DMS53 treated with DMSO at 0.1 percent for 48 hours (cell line): ENCODE measurements around the gene TRIM60.
"Not testable (repeated sequence)": the region's sequence is repeated elsewhere in the genome, so short reads cannot be mapped to it uniquely, and the experiment has no call there.

Source experiments
- DNase-seq: peaks from one replicate; lab custom pipeline; 2025; ENCODE audit not compliant: unreplicated experiment; lab: John Stamatoyannopoulos, UW

The TRIM60 gene

GRCh38 chr4:165052627-165053026 lies 20.8 kb downstream of the TRIM60 start:
- DNase-seq, result no peak

DNA sequence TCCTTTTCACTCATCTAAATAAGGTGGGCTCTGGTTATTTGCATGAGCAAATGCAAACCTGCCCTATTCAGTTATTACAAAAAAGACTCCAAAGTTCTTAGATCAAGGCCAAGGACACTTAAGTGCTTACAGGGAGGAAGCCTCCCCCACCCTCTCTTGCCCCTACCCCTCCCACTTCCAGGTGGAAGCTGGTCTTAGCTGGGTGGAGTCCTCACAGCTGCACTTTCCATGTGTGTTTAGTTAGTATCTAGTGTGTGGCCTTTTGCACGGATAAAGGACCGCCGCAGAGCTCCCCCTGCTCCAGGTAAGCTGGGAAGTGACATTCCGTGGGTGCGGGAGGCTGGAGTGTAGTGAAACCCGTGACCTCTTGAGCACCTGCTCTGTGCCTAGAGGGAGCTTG lies 21.8 kb downstream of the TRIM60 start, which contains the start of gene TRIM75:
TSS of gene TRIM75 (plus strand) at position 222 of the 400 bp plus-strand sequence. CDS start 5,282 bp downstream, outside the sequence.
- DNase-seq, result no peak

DNA sequence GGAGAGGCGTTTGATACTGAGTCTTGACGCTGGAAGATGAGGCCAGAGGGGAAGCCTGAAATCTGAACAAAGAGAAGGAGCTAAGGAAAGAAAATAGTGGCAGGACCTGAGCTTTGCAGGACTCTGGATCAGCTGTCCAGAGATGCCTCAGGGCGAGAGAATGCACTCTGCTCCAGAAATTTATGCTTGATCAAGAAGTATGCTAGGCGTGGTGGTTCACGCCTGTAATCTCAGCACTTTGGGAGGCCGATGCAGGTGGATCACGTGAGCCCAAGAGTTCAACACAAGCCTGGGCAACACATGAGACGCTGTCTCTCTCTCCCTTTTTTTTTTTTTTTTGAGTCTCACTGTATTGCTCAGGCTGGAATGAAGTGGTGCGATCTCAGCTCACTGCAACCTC lies 23.8 kb downstream of the TRIM60 start:
- no peak for DNase-seq

- no peak for DNase-seq
Measured at GRCh38 chr4:165058666-165059065, 26.9 kb downstream of the TRIM60 start.

GRCh38 chr4:165059386-165059785 lies 27.6 kb downstream of the TRIM60 start:
- DNase-seq, result no peak

GRCh38 chr4:165060938-165061337 lies 29.1 kb downstream of the TRIM60 start:
- no peak for DNase-seq

DNA sequence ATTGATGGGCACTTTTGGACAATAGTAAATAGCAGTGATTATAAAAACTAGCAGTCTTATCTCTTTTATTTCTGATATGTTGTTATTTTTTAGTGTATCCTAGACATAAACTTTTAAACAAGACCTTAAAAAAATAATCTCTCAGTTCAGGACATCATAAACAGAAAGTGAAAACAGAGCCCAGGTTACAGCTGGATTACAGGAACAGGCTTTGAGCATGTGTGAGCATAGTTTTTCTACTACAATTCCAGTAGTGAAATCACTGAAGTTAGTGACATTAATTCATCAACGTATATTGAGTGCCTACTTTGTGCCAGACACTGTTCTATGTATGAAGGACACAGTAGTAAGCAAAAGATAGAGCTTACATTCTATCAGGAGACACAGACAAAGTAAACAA lies 38.8 kb downstream of the TRIM60 start:
- no peak for DNase-seq

GRCh38 chr4:165073346-165073745 lies 41.5 kb downstream of the TRIM60 start:
- not testable (repeated sequence) for DNase-seq

DNA sequence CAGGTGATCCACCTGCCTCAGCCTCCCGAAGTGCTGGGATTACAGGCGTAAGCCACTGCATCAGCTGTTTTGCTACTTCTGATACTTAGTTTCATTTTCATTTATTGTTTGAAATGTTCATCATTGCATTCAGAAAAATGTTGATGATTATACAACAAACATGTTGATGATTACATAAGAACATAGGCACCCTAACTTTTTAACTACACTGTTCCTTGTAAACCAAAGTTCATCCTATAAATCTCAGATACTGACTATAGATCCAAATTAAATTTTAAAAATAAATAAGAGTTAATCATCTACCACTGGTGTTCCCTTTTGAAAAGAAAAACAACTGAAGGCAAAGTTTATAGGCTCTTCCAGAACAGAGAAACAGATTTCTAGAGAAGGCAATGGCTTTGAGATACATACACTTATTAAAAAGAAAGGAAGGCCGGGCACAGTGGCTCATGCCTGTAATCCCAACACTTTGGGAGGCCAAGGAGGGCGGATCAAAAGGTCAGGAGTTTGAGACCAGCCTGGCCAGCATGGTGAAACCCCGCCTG lies 45.3 kb downstream of the TRIM60 start:
- no peak for DNase-seq

DNA sequence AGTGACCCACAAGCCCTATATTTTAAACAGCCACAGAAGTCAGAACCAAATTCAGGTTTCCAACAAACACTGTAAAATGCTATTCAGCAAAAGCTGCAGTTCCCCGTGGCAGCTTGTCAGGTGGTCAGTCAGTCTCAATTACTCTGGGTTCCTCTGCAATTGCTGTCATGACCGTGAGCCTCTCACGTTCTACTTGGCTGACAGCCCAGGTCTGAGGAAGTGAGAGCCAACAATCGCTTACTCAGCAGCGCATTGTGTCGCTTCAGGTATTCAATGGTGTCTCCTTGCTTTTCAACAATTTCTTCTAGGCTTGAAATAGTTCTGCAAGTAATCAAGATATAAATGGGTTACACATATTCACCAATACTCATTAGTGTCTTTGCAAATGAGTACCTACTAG lies 47.7 kb downstream of the TRIM60 start:
- DNase-seq, result no peak

DNA sequence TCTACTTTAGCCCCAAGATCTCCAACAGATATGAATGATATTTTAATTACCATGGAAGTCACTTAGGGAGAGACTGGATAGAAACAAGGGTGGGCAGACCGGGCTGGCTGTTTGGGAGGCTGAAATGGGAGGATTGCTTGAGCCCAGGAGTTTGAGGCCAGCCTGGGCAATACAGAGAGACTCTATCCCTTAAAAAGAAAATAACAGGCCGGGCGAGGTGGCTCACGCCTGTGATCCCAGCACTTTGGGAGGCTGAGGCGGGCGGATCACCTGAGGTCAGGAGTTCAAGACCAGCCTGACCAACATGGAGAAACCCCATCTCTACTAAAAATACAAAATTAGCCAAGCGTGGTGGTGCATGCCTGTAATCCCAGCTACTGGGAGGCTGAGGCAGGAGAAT lies 53.0 kb downstream of the TRIM60 start:
- not testable (repeated sequence) for DNase-seq

GRCh38 chr4:165085946-165086345 lies 54.1 kb downstream of the TRIM60 start:
- DNase-seq, result no peak

DNA sequence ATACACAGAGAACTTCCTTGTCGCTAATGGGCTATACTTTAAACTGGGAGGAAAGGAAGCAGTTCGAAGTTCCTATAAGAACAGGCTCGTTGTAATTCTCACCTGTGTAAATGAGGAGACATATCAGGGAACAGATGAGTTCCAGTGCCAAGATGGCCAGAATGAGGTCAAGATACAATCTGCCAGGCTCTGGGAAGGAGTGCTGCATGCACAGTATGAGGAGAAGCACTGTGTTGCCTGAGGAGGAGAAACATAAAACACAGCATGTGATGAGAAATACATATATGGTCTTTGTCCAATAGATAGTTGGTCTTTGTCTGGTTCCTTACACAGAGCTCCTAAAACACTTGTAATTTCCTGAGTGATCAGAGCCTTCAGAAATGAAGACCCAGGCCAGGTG lies 56.6 kb downstream of the TRIM60 start:
- DNase-seq, result no peak
